HG02884 (cell line): ENCODE measurements around the gene SEPTIN1.
"Not testable (repeated sequence)": the region's sequence is repeated elsewhere in the genome, so short reads cannot be mapped to it uniquely, and the experiment has no call there.

Experiments
- ATAC-seq: cut with Tn5 transposase; IDR thresholded peaks from one replicate; pipeline ENCODE4 v1.9.1; 2021; ENCODE audit warnings: mild to moderate bottlenecking, moderate library complexity; ENCODE audit not compliant: unreplicated experiment

The SEPTIN1 gene

DNA sequence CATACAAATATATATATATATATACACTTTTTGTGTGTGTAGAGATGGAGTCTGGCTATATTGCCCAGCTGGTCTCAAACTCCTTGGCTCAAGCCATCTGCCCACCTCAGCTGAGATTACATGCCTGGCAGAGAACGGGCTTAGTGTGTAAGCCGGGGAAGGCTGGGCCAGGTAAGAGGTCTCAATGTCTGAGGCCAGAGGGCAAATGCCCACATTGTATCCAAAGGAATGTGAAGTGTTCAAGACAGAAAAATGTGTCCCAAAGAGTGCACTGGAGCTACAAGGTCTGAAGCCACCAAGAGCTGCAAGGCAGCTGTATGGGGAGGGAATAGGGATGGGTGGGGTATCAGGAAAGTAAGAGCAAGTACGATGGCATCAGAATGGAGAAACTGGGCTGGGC, 36.1 kb downstream of the SEPTIN1 start:
- no peak for ATAC-seq

DNA sequence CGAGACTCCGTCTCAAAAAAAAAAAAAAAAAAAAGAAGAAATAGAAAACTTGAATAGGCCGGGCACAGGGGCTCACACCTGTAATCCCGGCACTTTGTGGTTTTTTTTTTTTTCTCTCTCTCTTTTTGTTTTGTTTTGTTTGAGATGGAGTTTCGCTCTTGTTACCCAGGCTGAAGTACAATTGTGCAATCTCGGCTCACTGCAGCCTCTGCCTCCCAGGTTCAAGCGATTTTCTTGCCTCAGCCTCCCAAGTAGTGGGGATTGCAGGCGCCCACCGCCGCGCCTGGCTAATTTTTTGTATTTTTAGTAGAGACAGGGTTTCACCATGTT, 38.9 kb downstream of the SEPTIN1 start:
- not testable (repeated sequence) for ATAC-seq

DNA sequence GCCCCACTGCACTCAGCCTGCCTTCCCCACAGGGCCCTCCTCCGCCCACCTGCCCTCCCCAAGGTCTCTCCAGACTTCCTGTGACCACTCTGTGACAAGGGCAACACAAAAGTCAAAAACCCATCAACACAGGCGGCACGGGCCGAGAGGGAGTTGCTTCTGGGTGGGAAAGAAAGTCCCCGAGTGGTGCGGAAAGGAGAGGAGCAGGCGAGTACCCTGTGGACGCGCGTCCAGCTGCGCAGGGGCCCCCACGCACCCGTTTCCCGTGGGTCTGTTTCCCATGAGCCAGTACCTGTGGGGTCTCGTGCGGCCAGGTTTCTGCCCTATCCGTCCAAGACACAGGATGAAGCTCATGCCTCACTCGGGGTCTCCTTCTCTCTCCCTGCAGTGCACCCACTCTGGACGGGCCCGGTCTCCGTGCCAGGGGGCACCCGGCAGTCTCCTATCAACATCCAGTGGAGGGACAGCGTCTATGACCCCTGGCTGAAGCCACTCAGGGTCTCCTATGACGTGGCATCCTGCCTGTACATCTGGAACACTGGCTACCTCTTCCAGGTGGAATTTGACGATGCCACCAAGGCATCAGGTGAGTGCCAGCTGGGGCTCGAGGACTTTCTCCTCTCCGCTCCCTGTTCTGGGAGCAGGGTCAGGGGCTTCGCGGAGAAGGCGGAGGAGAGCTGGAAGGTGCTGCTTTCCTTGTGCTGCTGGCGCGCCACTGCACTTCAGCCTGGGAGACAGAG, 39.4 kb downstream of the SEPTIN1 start:
- no peak for ATAC-seq

DNA sequence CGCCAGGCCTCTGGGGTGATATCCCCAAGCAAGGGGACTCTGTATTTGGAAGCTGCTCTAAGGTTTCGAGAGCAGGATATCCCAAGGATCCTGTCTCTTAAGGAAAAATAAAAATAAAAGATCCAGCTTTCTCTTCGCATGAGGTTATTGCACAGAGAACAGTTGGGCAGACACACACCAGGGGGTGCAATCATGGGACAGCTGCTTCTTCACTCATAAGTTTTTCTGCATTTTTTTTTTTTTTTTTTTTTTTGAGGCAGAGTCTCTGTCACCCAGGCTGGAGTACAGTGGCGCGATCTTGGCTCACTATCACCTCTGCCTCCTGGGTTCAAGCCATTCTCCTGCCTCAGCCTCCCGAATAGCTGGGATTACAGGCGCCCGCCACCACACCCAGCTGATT, 40.4 kb downstream of the SEPTIN1 start:
- not testable (repeated sequence) for ATAC-seq

DNA sequence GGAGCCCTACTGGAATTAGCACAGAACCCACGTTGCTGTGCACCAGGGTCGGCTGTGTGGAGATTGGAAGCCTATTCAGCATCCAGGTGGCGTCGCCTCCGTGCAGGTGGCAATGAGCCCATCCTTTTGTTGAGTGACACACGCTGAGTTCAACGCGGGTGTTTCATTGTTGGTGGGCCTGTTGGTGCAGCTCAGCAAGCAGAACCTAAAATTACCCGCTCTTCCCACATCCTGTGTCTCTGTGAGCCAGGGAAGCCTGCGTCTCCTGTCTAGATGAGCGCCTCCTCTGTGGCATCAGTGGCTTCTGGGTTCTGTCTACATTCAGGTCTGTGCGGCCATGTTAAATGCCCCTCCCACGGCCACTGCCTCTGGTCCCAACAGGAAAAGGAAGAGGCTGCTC, 41.7 kb downstream of the SEPTIN1 start:
- no peak for ATAC-seq

DNA sequence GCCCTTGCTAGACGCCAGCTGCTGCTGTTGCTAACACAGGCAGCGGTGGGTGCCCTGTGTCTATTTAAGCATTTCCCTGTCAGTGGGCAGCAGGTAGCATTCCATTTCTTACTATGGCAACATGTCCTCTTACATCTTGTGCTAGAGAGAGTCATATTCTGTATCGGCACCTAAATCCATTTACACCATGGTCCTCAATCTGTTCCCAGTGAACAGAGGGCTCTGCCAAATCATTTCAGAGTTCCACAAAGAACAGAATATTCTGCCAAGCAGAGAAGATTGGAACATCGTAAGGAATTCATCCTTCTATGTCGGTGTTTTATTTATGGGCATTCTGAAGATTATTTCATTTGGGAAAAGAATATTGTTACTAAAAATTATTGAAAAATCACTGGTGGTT, 43.6 kb downstream of the SEPTIN1 start:
- ATAC-seq = not testable (repeated sequence)

DNA sequence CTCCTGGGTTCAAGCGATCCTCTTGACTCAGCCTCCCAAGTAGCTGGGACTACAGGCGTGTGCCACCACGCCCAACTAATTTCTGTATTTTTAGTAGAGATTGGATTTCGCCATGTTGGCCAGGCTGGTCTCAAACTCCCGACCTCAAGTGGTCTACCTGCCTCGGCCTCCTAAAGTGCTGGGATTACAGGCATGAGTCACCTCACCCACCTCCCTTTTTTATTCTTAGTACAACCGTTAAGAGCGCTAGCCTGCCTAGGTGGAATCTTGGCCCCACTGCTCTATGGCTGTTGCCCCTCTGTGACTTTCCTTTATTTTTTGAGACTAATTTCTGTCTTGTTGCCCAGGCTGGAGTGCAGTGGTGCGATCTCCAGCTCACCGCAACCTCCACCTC, 44.4 kb downstream of the SEPTIN1 start:
- not testable (repeated sequence) for ATAC-seq

DNA sequence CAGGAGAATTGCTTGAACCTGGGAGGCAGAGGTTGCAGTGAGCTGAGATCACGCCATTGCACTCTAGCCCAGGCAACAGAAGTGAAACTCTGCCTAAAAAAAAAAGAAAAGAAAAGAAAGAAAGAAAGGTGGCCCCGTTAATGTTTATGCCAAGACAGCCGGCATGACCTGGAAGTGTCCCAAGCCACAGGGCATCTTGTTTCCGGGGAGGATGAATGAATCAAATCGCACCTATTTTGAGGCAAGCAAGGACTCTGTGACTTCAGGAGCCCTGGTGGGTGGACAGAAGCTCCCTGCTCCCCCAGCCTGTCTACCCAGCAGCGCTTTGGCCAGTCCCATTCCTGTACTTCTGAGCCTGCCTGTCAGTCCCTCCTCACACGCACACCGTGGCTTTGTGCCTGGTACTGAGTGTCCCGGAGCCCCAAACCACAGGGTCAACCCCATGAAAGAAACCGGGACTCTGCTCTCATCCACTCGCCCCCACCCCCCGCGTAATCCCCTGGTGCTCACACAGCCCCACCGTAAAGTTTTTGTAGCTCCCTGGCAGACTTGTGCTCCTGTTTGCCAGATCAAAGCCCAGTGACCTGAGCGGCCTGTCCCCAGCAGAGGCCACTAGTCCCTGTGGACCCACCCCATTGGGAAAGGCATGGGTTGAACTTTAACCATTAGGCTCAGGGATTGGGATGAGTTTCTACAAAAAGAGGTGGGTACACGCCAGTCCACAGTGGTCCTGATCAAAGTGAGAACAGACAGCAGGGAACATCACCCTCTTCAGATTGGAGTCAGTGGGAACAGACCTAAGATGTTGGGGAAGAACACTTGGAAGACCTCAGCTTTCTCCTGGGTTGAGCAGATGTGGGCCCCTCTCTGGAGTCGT, 46.5 kb downstream of the SEPTIN1 start:
- ATAC-seq = no peak

DNA sequence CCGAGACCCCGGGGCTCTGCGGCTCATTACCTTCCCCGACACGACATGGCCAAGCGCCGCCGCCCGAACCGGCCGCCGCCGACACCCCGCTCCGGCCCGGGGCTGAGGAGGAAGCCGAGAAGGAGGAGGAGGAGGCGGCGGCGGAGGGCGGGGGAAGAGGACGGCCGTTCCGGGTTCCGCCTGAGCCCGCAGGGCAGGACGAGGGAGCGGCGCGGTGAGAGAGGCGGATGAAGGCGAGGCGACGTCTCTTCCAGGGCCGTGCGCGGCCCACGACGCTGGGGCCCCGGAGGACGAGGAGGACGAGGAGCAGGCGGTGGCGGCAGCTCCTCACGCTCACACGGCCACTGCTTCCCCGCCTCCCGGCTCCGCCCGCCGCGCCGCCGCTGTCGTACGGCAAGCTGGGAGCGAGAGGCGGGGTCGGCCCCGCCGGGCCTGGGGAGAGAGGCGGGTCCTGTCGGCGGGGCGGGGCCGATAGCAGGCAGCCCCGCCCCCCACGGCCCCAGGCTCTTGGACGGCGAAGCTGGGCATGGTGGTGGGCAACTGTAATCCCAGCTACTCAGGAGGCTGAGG, 47.2 kb downstream of the SEPTIN1 start:
- ATAC-seq = peak; percentile 53

DNA sequence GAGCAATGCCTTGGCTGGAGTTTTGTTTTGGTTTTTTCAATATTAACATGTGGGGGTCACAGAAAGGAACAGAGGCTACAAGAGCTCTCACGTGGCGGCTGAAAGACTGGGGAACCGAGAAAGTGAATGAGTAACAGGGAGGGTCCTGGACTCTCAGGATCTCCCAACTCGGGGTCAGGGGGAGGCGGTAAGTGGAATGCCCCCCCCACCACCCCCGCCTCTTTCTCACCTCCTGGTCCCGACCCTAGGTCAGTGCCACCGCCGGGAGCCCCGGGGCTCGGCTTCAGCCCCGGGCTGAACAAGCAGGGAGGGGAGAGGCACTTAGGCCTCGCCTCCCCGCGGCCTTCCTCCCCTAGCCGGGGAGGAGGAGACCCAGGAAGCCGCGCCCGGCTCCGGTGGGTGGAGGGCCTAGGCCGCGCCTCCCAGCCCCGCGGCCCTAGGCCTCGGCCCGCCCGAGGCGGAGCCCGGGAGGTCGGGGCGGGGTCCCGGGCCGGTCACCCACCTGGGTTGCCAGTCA, 47.8 kb downstream of the SEPTIN1 start:
- ATAC-seq = peak; percentile 74
